H1 (cell line): ENCODE results near the gene SGSM1. TPM values are rescaled to one million over a fixed set of nuclear protein-coding genes. Genes with fewer than 3 reads are reported as not detected.

Source experiments
- CTCF ChIA-PET: fragments of 300-600 bp; sonication (Branson Sonifier 250); formaldehyde crosslinking; loops from one replicate; lab custom pipeline; 2021; ENCODE audit not compliant: partially characterized antibody; lab: Charles Lee
- POLR2A ChIA-PET: fragments of 300-600 bp; sonication (Branson Sonifier 250); formaldehyde crosslinking; loops from one replicate; lab custom pipeline; 2021; ENCODE audit warnings: inconsistent platforms; ENCODE audit not compliant: partially characterized antibody; lab: Charles Lee
- DNase-seq, 2 experiments: peaks; one replicate each; pipeline versions ENCODE4 v3.0.0 to v3.0.0-alpha.2; 2010 to 2022; ENCODE audit warnings: low spot score in 2 of 2, low read depth in 1 of 2, mixed read lengths in 1 of 2
- FAIRE-seq: peaks from 2 replicates; lab custom pipeline; 2011; peaks lifted over from hg19 to GRCh38; lab: Jason Lieb, UNC
- H2AFZ ChIP-seq: 2 replicates; pipeline ENCODE4 v1.8.1; 2012; ENCODE audit warnings: low read length, inconsistent platforms
- H2AK5ac ChIP-seq: 2 replicates; pipeline ENCODE4 v1.6.1; 2013; ENCODE audit warnings: low read depth, low read length
- H2BK120ac ChIP-seq: replicated peaks from 2 replicates; pipeline ENCODE3; 2013; ENCODE audit warnings: low read depth, low read length, inconsistent platforms
- H2BK12ac ChIP-seq: 2 replicates; pipeline ENCODE4 v1.6.1; 2013; ENCODE audit warnings: low read depth, low read length
- H2BK15ac ChIP-seq: 2 replicates; pipeline ENCODE4 v1.6.1; 2013; ENCODE audit warnings: low read length
- H2BK20ac ChIP-seq: 2 replicates; pipeline ENCODE4 v1.6.1; 2013; ENCODE audit warnings: low read length
- H2BK5ac ChIP-seq: 2 replicates; pipeline ENCODE4 v1.6.1; 2013; ENCODE audit warnings: low read depth, low read length
- H3K14ac ChIP-seq: 2 replicates; pipeline ENCODE4 v1.6.1; 2013; ENCODE audit warnings: inconsistent platforms; ENCODE audit not compliant: insufficient read length
- H3K18ac ChIP-seq: 2 replicates; pipeline ENCODE4 v1.6.1; 2013; ENCODE audit warnings: low read length; ENCODE audit errors: extremely low read depth
- H3K23ac ChIP-seq: 2 replicates; pipeline ENCODE4 v1.6.1; 2013; ENCODE audit warnings: inconsistent platforms; ENCODE audit not compliant: insufficient read length
- H3K23me2 ChIP-seq: 2 replicates; pipeline ENCODE4 v1.6.1; 2013; ENCODE audit warnings: low read depth, low read length
- H3K27ac ChIP-seq: 2 replicates; pipeline ENCODE4 v1.6.1; 2011; ENCODE audit warnings: low read depth, low read length, inconsistent platforms
- H3K27me3 ChIP-seq, 4 experiments: replicated peaks in 1 of 4; 1 replicate in 1 of 4; 2 replicates in 3 of 4; pipeline versions ENCODE4 v1.6.1 to v1.8.1; 2011 to 2013; ENCODE audit warnings: low read length in 3 of 4, mild to moderate bottlenecking in 3 of 4, inconsistent platforms in 2 of 4, mixed read lengths in 2 of 4, moderate library complexity in 1 of 4; ENCODE audit not compliant: control insufficient read depth in 3 of 4, insufficient read depth in 3 of 4; ENCODE audit errors: extremely low read depth in 1 of 4
- H3K36me3 ChIP-seq, 4 experiments: 2 replicates each; pipeline versions ENCODE4 v1.6.1 to v1.8.1; 2011 to 2013; ENCODE audit warnings: mild to moderate bottlenecking in 4 of 4, low read length in 3 of 4, moderate library complexity in 2 of 4, control low read depth in 1 of 4, inconsistent platforms in 1 of 4; ENCODE audit not compliant: insufficient read depth in 4 of 4, control insufficient read depth in 2 of 4
- H3K4ac ChIP-seq: replicated peaks from 2 replicates; pipeline ENCODE3; 2013; ENCODE audit warnings: low read length, low read depth, mixed read lengths, inconsistent platforms; ENCODE audit not compliant: insufficient read length
- H3K4me1 ChIP-seq, 4 experiments: replicated peaks in 1 of 4; 1 replicate in 1 of 4; 2 replicates in 3 of 4; pipeline versions ENCODE4 v1.6.1 to v1.8.1; 2011 to 2013; ENCODE audit warnings: low read length in 3 of 4, inconsistent platforms in 2 of 4, mixed read lengths in 1 of 4; ENCODE audit not compliant: insufficient read depth in 4 of 4, control insufficient read depth in 3 of 4
- H3K4me2 ChIP-seq, 2 experiments: 2 replicates each; pipeline versions ENCODE4 v1.6.1 to v1.8.1; 2011 to 2013; ENCODE audit warnings: low read depth in 2 of 2, low read length in 2 of 2, control low read depth in 1 of 2, inconsistent platforms in 1 of 2, mild to moderate bottlenecking in 1 of 2; ENCODE audit not compliant: insufficient read depth in 1 of 2
- H3K4me3 ChIP-seq, 4 experiments: fragments of 200-600, 300-600 bp in 1 of 4; sonication (generic), shearing (Covaris generic), sonication (Bioruptor Twin) in 1 of 4; 2 replicates each; pipeline versions ENCODE4 v1.5.1 to v1.8.1; 2011 to 2016; ENCODE audit warnings: low read length in 4 of 4, low read depth in 3 of 4, control low read depth in 2 of 4, inconsistent platforms in 2 of 4, mild to moderate bottlenecking in 2 of 4, mixed read lengths in 1 of 4, moderate library complexity in 1 of 4; ENCODE audit not compliant: insufficient read depth in 2 of 4; ENCODE audit errors: extremely low read depth in 1 of 4
- H3K56ac ChIP-seq: replicated peaks from 2 replicates; pipeline ENCODE3; 2013; ENCODE audit warnings: low read depth, mild to moderate bottlenecking, mixed read lengths, low read length, inconsistent platforms; ENCODE audit not compliant: insufficient read length
- H3K79me1 ChIP-seq: 2 replicates; pipeline ENCODE4 v1.6.1; 2013; ENCODE audit warnings: low read depth, low read length, control low read depth
- H3K79me2 ChIP-seq, 2 experiments: 2 replicates each; pipeline versions ENCODE4 v1.6.1 to v1.8.1; 2012 to 2013; ENCODE audit warnings: low read length in 2 of 2, mild to moderate bottlenecking in 2 of 2, inconsistent platforms in 1 of 2; ENCODE audit not compliant: insufficient read depth in 2 of 2, control insufficient read depth in 1 of 2
- H3K9ac ChIP-seq, 4 experiments: replicated peaks in 1 of 4; 1 replicate in 1 of 4; 2 replicates in 3 of 4; pipeline versions ENCODE4 v1.6.1 to v1.8.1; 2011 to 2013; ENCODE audit warnings: low read depth in 3 of 4, low read length in 3 of 4, control low read depth in 2 of 4, mild to moderate bottlenecking in 2 of 4, moderate library complexity in 2 of 4, inconsistent platforms in 1 of 4; ENCODE audit errors: extremely low read depth in 1 of 4
- H3K9me3 ChIP-seq, 2 experiments: 2 replicates each; pipeline versions ENCODE4 v1.6.1 to v1.8.1; 2012 to 2013; ENCODE audit warnings: mild to moderate bottlenecking in 2 of 2, moderate library complexity in 2 of 2, control low read depth in 1 of 2, inconsistent platforms in 1 of 2, low read depth in 1 of 2, low read length in 1 of 2, mixed read lengths in 1 of 2; ENCODE audit not compliant: insufficient read depth in 2 of 2
- H4K20me1 ChIP-seq, 2 experiments: replicated peaks in 1 of 2; 2 replicates each; pipeline versions ENCODE3 to v1.8.1; 2011 to 2013; ENCODE audit warnings: inconsistent platforms in 2 of 2, low read length in 2 of 2, mild to moderate bottlenecking in 1 of 2; ENCODE audit not compliant: insufficient read depth in 2 of 2, control insufficient read depth in 1 of 2
- H4K5ac ChIP-seq: 2 replicates; pipeline ENCODE4 v1.6.1; 2013; ENCODE audit warnings: low read length, low read depth, mixed read lengths, inconsistent platforms; ENCODE audit not compliant: insufficient read length
- H4K8ac ChIP-seq: 2 replicates; pipeline ENCODE4 v1.8.0; 2013; ENCODE audit warnings: mild to moderate bottlenecking, moderate library complexity, low read length, inconsistent platforms; ENCODE audit not compliant: insufficient read depth; ENCODE audit errors: extremely low read depth
- H4K91ac ChIP-seq: replicated peaks from 2 replicates; pipeline ENCODE3; 2013; ENCODE audit warnings: low read length, mixed read lengths, inconsistent platforms; ENCODE audit not compliant: insufficient read length
- ASH2L ChIP-seq: fragments of 200-600, 300-600 bp; sonication (generic); IDR thresholded peaks from one replicate; pipeline ENCODE4 v1.7.1; 2017; ENCODE audit warnings: low read length
- CEBPB ChIP-seq: IDR thresholded peaks from 2 replicates; pipeline ENCODE4 v1.6.1; 2012; ENCODE audit warnings: low read depth, low read length
- EP300 ChIP-seq, 2 experiments: IDR thresholded peaks; 1 replicate in 1 of 2; 2 replicates in 1 of 2; pipeline ENCODE4 v1.6.1; 2011 to 2012; ENCODE audit warnings: low read depth in 2 of 2, low read length in 2 of 2, mild to moderate bottlenecking in 2 of 2, borderline replicate concordance in 1 of 2, inconsistent platforms in 1 of 2, moderate library complexity in 1 of 2
- JUN ChIP-seq: IDR thresholded peaks from 2 replicates; pipeline ENCODE4 v1.6.1; 2011; ENCODE audit warnings: low read depth, mild to moderate bottlenecking, improper control_type of control experiment, low read length
- KDM1A ChIP-seq: fragments of 200-600, 300-600 bp; sonication (generic); IDR thresholded peaks from 2 replicates; pipeline ENCODE4 v1.7.1; 2016; ENCODE audit warnings: mild to moderate bottlenecking, low read length, borderline replicate concordance
- SP2 ChIP-seq: IDR thresholded peaks from 2 replicates; pipeline ENCODE4 v1.6.1; 2012; ENCODE audit warnings: mild to moderate bottlenecking, low read length, inconsistent platforms
- SUZ12 ChIP-seq: fragments of 200-600 bp; sonication (generic); IDR thresholded peaks from 2 replicates; pipeline ENCODE4 v1.6.1; 2012; ENCODE audit warnings: mild to moderate bottlenecking, inconsistent platforms, low read length, moderate library complexity, mixed read lengths
- TCF12 ChIP-seq: IDR thresholded peaks from 2 replicates; pipeline ENCODE4 v1.6.1; 2011; ENCODE audit warnings: low read depth, mild to moderate bottlenecking, low read length
- WGBS, 2 experiments: shearing (Covaris generic) in 1 of 2; methylation state at CpG; one replicate each; pipeline versions ENCODE4 v1.1.6 to v1.1.7; 2013 to 2015; ENCODE audit warnings: low lambda C conversion rate in 2 of 2, mixed read lengths in 2 of 2, inconsistent platforms in 1 of 2, low coverage in 1 of 2, missing lambda C conversion rate in 1 of 2; ENCODE audit not compliant: insufficient replicate concordance in 2 of 2, insufficient coverage in 1 of 2, insufficient read length in 1 of 2; ENCODE audit errors: extremely low coverage in 1 of 2, missing lambda C conversion rate in 1 of 2; 5-methylcytosine and 5-hydroxymethylcytosine counted together
- polyA plus RNA-seq, 7 experiments: library from polyadenylated mRNA; depleted of rRNA in 3 of 7; stranded (reverse) in 5 of 7; unstranded in 2 of 7; fragments of >200 nt in 5 of 7; fragments of 200-250 nt in 2 of 7; gene quantifications; 1 replicate in 5 of 7; 2 replicates in 1 of 7; 4 replicates in 1 of 7; pipeline versions ENCODE4 v1.2.1 to v1.2.3, GENCODE V29; 2011 to 2013; ENCODE audit warnings: missing spikeins in 2 of 7, mixed read lengths in 2 of 7
- total RNA-seq: library from RNA; stranded (reverse); fragmentation: NEBNext Ultra II Directional; extraction: Animal tissue kit (Norgen Biotek cat#: 25700); gene quantifications from 2 replicates; pipeline ENCODE4 v1.2.1, GENCODE V29; 2021

Gene SGSM1
- total and polyA plus RNA-seq, 2 of the 8 experiments (the other 6 are each of a cell fraction or from before 2014, with no cell fraction given): 2.8 to 5.2 TPM

DNA sequence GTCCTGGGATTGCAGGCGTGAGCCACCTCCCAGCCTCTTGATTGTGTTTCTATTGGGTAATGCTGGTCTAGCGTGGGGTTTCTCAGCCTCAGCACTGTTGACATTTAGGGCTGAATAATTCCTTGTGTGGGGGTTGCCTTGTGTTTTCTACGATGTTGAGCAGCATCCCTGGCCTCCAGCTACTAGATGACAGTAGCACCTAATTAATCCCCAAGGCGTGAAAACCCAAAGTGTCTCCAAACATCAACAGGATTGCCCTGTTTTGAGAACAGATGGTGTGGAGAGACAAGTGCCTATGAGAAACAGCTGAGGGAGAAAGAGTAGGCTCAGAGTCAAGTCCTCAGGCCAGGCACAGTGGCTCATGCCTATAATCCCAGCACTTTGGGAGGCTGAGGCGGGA is 67.2 kb downstream of the SGSM1 start:
- Histone ChIP-seq H2BK120ac (no peak overlapping the region), H3K56ac (no peak overlapping the region), H3K27ac (no peak overlapping the region), H3K4me1 (no peaks in the 10 kb centered on the region), H4K20me1 (peaks cover 0 to 1% of the 10 kb centered on the region in 2 experiments), H3K18ac (no peak overlapping the region), H3K9ac (no peak overlapping the region), H3K79me1 (no peaks in the 10 kb centered on the region), H2BK5ac (no peak overlapping the region), H3K79me2 (no peaks in the 10 kb centered on the region), H3K23ac (no peak overlapping the region), H3K27me3 (no peaks in the 10 kb centered on the region), H2AK5ac (no peak overlapping the region), H4K5ac (no peak overlapping the region), H2BK20ac (no peak overlapping the region), H4K8ac (no peak overlapping the region), H2BK15ac (no peak overlapping the region), H3K4me3 (no peak overlapping the region), H2BK12ac (no peak overlapping the region), H3K23me2 (no peaks in the 10 kb centered on the region), H3K36me3 (no peaks in the 10 kb centered on the region), H3K4ac (no peak overlapping the region), H3K4me2 (no peak overlapping the region), H3K9me3 (no peaks in the 10 kb centered on the region), H2AFZ (no peak overlapping the region), H4K91ac (no peak overlapping the region), H3K14ac (no peak overlapping the region)
- WGBS, 2 experiments: 84% methylated on average over 5 of the region's 5 CpGs; no CpG with 5 or more reads in 1 of the 2 experiments
- no peak for TF ChIP-seq TCF12
- TF ChIP-seq CEBPB: no peak
- no peak for TF ChIP-seq ASH2L
- TF ChIP-seq SUZ12: no peak
- no peak for TF ChIP-seq EP300 (IDR thresholded peaks at IDR 0.05; ENCODE audit: borderline replicate concordance in 1 of 2, low read depth in 2 of 2, low read length in 2 of 2)
- no peak for TF ChIP-seq KDM1A
- TF ChIP-seq JUN: no peak
- no peak for TF ChIP-seq SP2
- no peak for DNase-seq
- ChIA-PET CTCF (no interaction called here), POLR2A (no interaction called here)
- FAIRE-seq: no peak
